H1 (cell line): ENCODE results near the gene FAM13C. TPM values are rescaled to one million over a fixed set of nuclear protein-coding genes. Genes with fewer than 3 reads are reported as not detected.

Source experiments
- polyA plus RNA-seq, 7 experiments: library from polyadenylated mRNA; depleted of rRNA in 3 of 7; stranded (reverse) in 5 of 7; unstranded in 2 of 7; fragments of >200 nt in 5 of 7; fragments of 200-250 nt in 2 of 7; gene quantifications; 1 replicate in 5 of 7; 2 replicates in 1 of 7; 4 replicates in 1 of 7; pipeline versions ENCODE4 v1.2.1 to v1.2.3, GENCODE V29; 2011 to 2013; ENCODE audit warnings: missing spikeins in 2 of 7, mixed read lengths in 2 of 7
- total RNA-seq: library from RNA; stranded (reverse); fragmentation: NEBNext Ultra II Directional; extraction: Animal tissue kit (Norgen Biotek cat#: 25700); gene quantifications from 2 replicates; pipeline ENCODE4 v1.2.1, GENCODE V29; 2021
- TF ChIP-seq, protein P1 (sequence below): fragments of 300-600 bp; sonication (generic); IDR thresholded peaks from 2 replicates; pipeline ENCODE4 v1.7.1; 2012; ENCODE audit warnings: low read length, moderate library complexity, mild to moderate bottlenecking, inconsistent platforms; ENCODE audit not compliant: insufficient replicate concordance

FAM13C gene
- total and polyA plus RNA-seq, 2 of the 8 experiments (the other 6 are each of a cell fraction or from before 2014, with no cell fraction given) = 0.56 to 0.62 TPM

DNA sequence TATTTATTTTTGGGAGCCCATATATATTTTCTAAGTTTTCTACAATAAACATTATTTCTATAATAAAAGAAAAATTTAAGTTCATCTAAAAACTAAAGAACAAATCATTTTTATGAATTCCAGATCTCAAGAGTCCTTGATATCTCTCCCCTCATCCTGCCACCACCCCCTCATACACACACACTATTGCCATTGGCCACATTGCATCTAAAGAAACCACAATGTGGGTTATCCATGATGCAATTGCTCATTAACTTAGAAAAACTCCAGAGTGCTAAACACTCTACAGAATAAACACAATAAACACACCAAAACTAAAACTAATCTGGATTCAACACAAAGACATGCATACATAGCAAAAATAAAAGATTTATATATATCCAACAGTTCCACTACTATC is 37.8 kb downstream of the FAM13C start (continued):
- TF ChIP-seq, protein P1, sequence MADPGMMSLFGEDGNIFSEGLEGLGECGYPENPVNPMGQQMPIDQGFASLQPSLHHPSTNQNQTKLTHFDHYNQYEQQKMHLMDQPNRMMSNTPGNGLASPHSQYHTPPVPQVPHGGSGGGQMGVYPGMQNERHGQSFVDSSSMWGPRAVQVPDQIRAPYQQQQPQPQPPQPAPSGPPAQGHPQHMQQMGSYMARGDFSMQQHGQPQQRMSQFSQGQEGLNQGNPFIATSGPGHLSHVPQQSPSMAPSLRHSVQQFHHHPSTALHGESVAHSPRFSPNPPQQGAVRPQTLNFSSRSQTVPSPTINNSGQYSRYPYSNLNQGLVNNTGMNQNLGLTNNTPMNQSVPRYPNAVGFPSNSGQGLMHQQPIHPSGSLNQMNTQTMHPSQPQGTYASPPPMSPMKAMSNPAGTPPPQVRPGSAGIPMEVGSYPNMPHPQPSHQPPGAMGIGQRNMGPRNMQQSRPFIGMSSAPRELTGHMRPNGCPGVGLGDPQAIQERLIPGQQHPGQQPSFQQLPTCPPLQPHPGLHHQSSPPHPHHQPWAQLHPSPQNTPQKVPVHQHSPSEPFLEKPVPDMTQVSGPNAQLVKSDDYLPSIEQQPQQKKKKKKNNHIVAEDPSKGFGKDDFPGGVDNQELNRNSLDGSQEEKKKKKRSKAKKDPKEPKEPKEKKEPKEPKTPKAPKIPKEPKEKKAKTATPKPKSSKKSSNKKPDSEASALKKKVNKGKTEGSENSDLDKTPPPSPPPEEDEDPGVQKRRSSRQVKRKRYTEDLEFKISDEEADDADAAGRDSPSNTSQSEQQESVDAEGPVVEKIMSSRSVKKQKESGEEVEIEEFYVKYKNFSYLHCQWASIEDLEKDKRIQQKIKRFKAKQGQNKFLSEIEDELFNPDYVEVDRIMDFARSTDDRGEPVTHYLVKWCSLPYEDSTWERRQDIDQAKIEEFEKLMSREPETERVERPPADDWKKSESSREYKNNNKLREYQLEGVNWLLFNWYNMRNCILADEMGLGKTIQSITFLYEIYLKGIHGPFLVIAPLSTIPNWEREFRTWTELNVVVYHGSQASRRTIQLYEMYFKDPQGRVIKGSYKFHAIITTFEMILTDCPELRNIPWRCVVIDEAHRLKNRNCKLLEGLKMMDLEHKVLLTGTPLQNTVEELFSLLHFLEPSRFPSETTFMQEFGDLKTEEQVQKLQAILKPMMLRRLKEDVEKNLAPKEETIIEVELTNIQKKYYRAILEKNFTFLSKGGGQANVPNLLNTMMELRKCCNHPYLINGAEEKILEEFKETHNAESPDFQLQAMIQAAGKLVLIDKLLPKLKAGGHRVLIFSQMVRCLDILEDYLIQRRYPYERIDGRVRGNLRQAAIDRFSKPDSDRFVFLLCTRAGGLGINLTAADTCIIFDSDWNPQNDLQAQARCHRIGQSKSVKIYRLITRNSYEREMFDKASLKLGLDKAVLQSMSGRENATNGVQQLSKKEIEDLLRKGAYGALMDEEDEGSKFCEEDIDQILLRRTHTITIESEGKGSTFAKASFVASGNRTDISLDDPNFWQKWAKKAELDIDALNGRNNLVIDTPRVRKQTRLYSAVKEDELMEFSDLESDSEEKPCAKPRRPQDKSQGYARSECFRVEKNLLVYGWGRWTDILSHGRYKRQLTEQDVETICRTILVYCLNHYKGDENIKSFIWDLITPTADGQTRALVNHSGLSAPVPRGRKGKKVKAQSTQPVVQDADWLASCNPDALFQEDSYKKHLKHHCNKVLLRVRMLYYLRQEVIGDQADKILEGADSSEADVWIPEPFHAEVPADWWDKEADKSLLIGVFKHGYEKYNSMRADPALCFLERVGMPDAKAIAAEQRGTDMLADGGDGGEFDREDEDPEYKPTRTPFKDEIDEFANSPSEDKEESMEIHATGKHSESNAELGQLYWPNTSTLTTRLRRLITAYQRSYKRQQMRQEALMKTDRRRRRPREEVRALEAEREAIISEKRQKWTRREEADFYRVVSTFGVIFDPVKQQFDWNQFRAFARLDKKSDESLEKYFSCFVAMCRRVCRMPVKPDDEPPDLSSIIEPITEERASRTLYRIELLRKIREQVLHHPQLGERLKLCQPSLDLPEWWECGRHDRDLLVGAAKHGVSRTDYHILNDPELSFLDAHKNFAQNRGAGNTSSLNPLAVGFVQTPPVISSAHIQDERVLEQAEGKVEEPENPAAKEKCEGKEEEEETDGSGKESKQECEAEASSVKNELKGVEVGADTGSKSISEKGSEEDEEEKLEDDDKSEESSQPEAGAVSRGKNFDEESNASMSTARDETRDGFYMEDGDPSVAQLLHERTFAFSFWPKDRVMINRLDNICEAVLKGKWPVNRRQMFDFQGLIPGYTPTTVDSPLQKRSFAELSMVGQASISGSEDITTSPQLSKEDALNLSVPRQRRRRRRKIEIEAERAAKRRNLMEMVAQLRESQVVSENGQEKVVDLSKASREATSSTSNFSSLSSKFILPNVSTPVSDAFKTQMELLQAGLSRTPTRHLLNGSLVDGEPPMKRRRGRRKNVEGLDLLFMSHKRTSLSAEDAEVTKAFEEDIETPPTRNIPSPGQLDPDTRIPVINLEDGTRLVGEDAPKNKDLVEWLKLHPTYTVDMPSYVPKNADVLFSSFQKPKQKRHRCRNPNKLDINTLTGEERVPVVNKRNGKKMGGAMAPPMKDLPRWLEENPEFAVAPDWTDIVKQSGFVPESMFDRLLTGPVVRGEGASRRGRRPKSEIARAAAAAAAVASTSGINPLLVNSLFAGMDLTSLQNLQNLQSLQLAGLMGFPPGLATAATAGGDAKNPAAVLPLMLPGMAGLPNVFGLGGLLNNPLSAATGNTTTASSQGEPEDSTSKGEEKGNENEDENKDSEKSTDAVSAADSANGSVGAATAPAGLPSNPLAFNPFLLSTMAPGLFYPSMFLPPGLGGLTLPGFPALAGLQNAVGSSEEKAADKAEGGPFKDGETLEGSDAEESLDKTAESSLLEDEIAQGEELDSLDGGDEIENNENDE = no peak
- TF ChIP-seq, all 59 proteins: peak for 0
